Smooth muscle cell of the brain vasculature (primary cell): Measurements from ENCODE around the gene MCUB.

Experiments
- DNase-seq: peaks from one replicate; pipeline ENCODE4 v3.0.0-alpha.2; 2012; ENCODE audit warnings: low read depth, low spot score

MCUB gene

GRCh38 chr4:109627361-109627760 is 67.3 kb downstream of the MCUB start:
- DNase-seq = no peak

- no peak for DNase-seq
Measured at GRCh38 chr4:109629775-109630174, 69.7 kb downstream of the MCUB start.

GRCh38 chr4:109631532-109632108 is 71.6 kb downstream of the MCUB start:
- no peak for DNase-seq

DNA sequence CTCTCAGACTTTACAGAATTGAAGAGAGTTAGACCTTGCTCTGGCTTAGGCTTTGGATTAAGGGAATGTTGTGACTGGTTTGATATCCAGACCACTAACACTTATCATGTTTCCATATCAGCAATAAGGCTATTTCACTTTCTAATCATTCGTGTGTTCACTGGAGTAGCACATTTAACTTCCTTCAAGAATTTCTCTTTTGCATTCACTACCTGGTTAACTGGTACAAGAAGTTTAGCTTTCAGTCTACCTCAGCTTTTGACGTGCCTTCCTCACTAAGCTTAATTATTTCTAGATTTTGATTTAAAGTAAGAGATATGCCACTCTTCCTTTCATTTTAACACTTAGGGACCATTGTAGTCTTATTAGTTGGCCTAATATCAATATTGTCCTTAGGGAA is 80.6 kb downstream of the MCUB start:
- DNase-seq = no peak

DNA sequence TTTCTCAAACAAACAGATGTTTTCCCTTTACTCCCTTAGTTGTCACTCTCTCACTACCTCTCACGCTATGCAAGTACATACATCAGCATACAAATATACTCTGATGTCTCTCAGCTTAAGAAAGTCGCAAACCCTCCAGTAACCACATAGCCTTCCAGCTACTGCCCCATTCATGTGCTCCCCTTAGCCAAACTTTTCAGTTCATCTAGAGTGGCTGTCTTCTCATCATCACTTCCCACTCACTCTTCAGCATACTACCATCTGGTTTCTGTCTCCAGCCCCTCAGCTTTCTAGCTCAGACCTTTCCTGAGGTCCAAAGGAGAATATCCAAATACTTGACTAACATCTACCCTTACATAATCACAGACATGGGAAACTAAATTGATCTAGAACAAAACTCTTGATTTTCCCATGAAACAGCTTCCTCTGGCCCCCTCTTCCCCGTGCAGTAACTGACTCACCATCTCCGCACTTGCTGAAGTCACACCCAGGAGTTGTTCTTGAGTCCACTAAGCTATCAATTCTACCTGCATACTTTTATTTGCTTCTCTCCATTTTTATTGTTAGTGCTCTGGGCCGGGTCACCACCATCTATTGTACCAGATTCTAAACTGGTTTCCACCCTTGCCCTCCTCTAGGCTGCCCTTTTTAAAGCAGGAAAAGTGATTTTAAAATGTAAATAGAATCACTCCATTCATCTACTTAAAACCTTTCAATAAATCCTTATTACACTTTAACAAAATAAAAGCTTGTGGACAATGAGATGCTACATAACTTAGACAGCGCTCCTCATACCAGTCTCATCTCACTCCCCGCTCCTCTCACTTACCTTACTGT is 86.0 kb downstream of the MCUB start:
- DNase-seq = no peak

- DNase-seq = no peak
Measured at GRCh38 chr4:109648266-109648996, 88.4 kb downstream of the MCUB start.

- DNase-seq = no peak
Measured at GRCh38 chr4:109648997-109649575, 89.0 kb downstream of the MCUB start.

GRCh38 chr4:109649872-109650271 is 89.8 kb downstream of the MCUB start:
- DNase-seq = no peak

DNA sequence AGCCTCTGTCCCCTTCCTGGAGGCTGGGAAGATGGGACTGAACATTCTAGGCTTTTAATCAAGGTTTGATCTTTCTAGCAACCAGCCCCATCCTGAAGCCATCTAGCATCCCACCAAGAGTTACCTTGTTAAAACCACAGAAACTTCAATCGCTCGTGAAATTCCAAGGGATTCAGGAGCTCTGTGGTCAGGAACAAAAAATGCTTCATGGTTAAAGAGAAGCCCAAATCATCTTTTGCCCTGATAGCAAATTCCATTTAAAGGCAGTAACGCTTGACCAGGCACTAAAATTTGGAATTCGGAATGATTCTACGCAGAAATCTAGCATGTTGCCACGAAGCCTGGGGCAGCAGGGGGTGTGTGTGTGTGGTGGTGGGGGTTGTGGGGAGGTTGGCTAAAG is 95.3 kb downstream of the MCUB start:
- DNase-seq = no peak

GRCh38 chr4:109657854-109658418 is 97.9 kb downstream of the MCUB start:
- no peak for DNase-seq

GRCh38 chr4:109658871-109659410 is 98.9 kb downstream of the MCUB start:
- no peak for DNase-seq

DNA sequence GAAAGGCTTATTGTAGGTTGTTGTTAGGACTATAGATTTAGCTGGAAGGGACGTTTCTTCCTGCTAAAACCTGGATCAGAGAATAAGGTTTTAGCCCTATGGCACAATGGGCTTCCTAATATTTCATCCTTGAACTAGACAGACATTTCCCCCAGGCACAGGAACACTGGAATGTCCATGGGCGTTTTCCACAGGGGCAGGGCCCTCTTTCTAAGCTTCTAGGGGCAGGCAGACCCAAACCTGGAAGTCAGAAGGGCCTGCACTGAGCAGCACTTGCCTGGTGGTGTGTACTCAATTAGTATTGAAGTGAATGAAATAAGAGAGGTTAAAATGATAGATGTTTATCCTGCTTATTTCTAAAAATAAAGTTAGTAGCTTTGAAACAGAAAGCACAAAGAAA is 102.1 kb downstream of the MCUB start:
- no peak for DNase-seq

- DNase-seq = no peak
Measured at GRCh38 chr4:109662771-109663170, 102.7 kb downstream of the MCUB start.

DNA sequence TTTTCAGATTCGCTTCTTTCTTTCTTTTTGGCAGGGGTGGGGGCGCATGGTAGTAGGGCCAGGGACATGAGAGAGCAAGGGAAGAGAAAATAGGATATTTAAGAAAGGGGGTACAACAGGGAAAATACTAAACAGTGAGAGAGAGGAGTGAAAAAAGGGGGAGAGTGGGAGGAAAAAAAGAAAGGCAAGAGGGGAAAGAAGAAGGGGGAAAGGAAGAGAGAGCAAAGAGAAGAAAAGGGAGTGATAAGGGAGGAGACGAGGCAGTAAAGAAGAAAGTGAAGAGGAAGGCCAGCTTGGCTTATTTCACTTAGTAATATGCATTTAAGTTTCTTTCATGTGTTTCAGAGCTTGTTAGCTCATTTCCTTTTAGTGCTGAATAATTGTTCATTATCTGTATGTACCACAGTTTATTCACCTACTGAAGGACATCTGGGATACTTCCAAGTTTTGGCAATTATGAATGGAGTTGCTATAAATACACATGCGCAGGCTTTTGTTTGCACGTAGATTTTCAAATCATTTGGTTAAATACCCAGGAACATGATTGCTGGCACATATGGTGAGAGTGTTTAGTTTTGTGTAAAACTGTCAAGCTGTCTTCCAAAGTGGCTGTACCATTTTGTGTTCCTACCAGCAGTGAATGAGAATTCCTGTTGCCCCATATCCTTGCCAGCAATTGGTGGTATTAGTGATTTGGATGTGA is 105.9 kb downstream of the MCUB start:
- DNase-seq = no peak

DNA sequence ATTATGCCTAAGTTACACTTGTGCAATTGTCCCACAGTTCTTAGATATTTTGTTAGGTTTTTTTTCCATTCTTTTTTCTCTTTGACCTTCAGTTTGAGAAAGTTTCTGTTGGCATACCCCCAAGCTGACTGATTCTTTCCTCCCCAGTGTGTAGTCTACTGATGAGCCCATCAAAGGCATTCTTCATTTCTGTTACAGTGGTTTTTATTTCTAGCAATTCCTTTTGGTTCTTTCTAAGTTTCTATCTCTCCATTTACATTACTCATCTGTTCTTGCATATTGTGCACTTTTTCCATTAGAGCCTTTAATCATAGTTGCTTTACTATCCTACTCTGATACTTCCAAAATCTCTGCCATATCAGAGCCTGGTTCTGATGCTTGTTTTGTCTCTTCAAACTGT is 111.3 kb downstream of the MCUB start:
- no peak for DNase-seq

- no peak for DNase-seq
Measured at GRCh38 chr4:109672169-109672930, 112.3 kb downstream of the MCUB start.

DNA sequence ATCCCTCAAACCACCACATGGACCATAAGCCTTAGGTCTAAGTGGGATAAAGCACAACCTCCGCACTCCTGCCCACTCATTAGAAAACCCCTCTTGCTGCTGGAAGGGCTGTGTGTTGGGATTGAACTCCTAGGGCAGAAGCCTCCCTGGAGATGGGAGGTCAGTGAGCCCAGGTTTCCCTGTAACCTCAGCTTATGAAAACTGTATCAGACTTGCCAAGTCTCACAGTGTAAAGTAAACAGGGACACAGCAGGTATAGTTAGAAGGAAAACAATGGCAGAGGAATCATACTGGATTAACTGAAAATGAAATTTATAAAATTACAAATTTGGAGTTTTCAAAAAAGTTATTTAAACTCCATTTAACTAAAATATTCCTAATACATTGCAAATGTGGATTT is 113.3 kb downstream of the MCUB start:
- DNase-seq = peak; percentile 17

DNA sequence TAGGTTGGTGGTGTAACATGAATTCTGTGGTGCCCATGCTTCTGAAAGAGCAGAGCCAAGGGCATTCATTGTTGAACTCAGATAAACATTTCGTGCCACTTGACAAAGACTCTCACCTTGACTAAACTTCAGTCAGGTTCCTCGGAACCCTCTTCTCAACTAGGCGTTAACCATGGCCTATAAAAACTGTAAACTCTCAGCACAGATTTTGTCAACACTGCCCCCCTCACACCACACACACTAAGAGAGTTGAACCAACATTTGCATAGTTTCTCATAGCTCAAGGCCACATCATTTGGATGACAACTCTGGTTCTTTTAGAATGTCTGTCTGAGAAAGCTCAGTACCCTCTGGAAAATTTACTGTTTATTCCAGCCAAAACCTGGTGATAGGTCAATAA is 115.1 kb downstream of the MCUB start:
- DNase-seq = no peak

DNA sequence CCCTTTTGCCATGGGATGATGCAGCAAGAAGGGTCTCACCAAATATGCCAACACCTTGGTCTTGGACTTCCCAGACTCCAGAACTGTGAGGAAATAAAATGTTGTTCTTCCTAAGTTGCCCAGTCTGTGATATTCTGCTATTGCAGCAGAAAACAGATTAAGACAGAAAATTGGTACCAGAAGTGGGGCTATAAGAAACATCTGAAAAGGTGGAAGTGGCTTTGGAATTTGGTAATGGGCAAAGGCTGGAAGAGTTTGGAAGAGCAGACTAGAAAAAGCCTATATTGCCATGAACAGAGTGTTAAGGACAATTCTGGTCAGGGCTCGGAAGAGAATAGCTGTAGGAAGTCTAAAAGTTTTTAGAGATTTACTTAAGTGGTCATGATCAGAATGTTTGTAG is 115.8 kb downstream of the MCUB start:
- no peak for DNase-seq

DNA sequence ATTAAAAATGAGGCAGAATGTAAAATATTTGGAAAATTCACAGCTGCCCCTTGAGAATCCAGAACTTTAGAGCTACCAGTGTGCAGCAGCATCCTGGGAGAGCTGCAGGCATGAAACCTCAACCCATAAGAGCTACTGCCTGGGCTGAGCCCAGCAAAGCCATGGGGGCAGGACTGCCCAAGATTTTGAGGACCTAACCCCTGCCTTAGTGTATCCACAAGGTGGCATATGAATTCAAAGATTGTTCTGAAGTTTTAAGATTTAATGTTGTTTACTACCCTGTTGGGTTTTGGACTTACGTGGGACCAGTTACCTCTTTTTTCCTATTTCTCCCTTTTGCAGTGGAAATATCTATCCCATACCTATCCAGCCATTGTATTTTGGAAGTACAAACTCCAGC is 116.8 kb downstream of the MCUB start:
- DNase-seq = no peak
